Metanephros (tissue), 1 donor: Measurements from ENCODE around the gene LIMK1. TPM values are rescaled to one million over a fixed set of nuclear protein-coding genes. Genes with fewer than 3 reads are reported as not detected.

Experiments
- total RNA-seq: library from RNA; depleted of rRNA; stranded (reverse); fragments of >200 nt; gene quantifications from one replicate; pipeline ENCODE4 v1.2.3, GENCODE V29; 2014

The LIMK1 gene
- total RNA-seq, result 16.5 TPM

GRCh38 chr7:74083117-74083876 lies at the start of gene LIMK1:
TSS of gene LIMK1 (plus strand) at chr7:74083804. CDS start at chr7:74083991, 187 bp downstream.

Other genes with a start within 250 kb of the LIMK1 start
- 19.3 TPM for gene METTL27, start 241.3 kb upstream of the LIMK1 start, total RNA-seq
- gene TMEM270, start 222.6 kb upstream of the LIMK1 start, total RNA-seq, result not detected
- 108 TPM for gene ELN, start 55.6 kb upstream of the LIMK1 start, total RNA-seq
- 227 TPM for gene EIF4H, start 90.6 kb downstream of the LIMK1 start, total RNA-seq
- gene LAT2, start 126.2 kb downstream of the LIMK1 start, total RNA-seq, result 6.9 TPM
- gene RFC2, start 170.6 kb downstream of the LIMK1 start, total RNA-seq, result 26.7 TPM
- 43.7 TPM for gene CLIP2, start 205.6 kb downstream of the LIMK1 start, total RNA-seq